NOMO-1 (cell line): ENCODE results near the gene KPNA4.

Source experiments
- DNase-seq, 2 experiments: peaks; one replicate each; lab custom pipeline; 2025; ENCODE audit not compliant: unreplicated experiment in 2 of 2; lab: John Stamatoyannopoulos, UW

The KPNA4 gene

DNA sequence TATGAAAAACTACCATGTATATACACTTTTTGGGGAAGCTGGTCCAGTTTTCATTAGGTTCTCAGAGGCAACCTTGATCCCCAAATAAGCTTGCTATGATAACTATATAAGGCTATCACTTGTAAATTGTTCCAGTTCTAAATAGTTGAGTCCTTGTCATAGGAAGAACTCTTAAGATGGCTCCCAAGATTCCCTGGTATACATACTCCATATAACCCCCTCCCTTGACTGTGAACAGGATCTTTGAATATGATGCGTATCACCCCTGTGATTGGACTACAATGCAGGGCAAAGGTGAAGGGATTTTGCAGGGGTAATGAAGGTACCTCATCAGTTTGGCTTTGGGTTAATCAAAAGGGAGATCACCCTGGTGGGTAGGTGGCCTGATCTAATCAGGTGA, 67.2 kb downstream of the KPNA4 start:
- DNase-seq: no peak

DNA sequence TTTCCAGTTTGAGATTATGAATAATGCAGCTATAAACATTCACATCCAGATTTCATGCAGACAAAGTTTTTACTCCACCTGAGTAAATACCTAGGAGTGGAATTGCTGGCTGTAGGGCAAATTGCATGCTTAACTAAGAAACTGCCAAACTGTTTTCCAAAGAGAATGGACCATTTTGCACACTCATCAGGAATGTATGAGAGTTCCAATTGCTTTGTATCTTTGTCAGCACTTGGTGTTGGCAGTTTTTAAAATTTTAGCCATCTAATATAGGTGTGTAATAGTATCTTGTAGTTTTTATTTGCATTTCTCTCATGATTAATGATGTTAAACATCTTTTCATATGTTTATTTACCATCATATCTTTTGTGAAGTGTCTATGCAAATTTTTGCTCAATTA, 75.2 kb downstream of the KPNA4 start:
- DNase-seq: no peak

- DNase-seq: peak; percentile 61 to 71
Observed at GRCh38 chr3:160486459-160486869, 78.9 kb downstream of the KPNA4 start.

DNA sequence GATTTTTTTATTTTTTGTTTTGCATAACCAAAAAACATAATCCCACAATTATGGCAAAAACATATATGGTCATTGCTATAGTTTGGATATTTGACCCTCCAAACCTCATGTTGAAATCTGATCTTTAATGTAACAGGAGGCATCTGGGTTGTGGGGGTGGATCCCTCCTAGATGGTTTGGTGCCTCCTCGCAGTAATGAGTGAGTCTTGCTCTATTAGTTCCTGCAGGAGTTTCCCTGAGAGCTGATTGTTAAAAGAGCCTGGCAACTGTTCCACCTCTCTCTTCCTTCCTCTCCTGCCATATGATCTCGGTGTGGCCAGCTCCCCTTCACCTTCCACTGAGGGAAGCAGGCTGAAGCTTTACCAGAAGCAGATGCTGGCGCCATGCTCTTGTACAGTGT, 82.6 kb downstream of the KPNA4 start:
- DNase-seq: no peak

DNA sequence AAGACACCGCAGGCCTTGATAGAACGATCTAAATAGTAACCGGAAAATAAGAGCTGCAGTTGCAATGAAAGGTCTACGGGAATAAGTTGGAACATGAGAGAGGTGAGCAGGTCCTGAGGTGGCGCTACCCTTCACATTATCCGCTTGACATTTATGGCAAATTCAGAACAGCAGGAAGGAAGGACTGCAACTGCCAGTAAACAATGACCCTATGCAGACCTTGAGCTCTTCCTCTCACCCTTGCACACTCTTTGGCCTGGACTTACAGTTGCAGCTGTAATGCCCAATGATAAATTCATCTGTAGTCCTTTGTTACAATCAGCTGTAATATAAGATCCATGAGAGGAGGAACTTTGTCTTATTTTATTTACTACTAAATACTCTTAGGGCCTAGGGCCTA, 83.5 kb downstream of the KPNA4 start:
- no peak for DNase-seq

GRCh38 chr3:160480931-160481330, 84.4 kb downstream of the KPNA4 start:
- DNase-seq: no peak

DNA sequence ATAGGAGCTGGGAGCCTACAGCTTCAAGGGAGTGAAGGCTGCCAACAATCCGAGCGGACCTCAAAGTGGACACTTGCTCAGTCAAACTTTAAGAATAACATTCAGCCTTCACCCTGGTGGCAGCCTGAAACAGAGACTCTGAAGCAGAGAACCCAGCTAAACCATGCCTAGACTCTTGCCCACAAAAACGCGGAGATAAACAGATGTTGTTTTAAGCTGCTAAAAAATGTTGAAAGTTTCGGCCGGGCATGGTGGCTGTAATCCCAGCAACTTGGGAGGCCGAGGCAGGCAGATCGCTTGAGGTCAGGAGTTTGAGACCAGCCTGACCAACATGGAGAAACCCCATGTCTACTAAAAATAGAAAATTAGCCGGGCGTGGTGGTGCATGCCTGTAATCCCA, 86.0 kb downstream of the KPNA4 start:
- no peak for DNase-seq

DNA sequence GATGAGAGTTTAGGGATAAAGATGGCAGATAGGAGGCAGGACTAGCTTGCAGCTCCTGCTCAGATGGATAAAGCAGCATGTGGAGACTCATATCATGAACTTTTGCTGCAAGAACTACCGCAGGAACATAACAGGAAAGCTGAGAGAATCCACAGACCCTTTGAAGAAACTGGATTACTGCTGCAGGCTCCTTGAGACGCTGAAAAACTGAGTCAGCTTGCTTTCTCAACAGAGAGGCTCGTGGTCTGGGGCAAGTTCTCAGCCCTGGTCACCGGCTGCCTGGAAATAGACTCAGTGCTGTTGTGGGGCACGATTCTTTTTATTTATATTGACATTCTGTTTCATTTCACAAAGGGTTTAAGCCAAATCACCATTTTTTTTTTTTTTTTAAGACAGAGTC, 87.0 kb downstream of the KPNA4 start:
- DNase-seq: no peak

GRCh38 chr3:160477750-160478149, 87.6 kb downstream of the KPNA4 start:
- DNase-seq: no peak

GRCh38 chr3:160475884-160476283, 89.5 kb downstream of the KPNA4 start:
- DNase-seq: no peak

DNA sequence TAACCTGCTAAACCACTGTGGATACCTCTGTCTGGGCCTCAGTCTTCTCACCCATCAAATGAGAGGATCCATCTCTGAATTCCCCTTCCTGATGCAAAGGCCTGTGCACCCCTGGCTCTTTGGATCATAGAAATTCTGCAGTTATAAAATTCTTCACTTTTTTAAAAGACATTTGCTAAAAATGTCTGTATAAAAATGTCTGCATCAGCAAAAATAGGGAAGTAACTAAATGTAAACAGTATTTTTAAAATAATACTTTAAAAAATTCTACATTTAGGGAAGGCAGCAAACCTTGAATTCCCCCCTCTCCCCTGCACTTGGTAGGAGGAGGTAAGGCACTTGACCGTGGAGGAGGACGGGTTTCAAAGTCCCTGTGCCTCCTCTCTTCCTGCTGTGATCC, 90.2 kb downstream of the KPNA4 start:
- DNase-seq: no peak

DNA sequence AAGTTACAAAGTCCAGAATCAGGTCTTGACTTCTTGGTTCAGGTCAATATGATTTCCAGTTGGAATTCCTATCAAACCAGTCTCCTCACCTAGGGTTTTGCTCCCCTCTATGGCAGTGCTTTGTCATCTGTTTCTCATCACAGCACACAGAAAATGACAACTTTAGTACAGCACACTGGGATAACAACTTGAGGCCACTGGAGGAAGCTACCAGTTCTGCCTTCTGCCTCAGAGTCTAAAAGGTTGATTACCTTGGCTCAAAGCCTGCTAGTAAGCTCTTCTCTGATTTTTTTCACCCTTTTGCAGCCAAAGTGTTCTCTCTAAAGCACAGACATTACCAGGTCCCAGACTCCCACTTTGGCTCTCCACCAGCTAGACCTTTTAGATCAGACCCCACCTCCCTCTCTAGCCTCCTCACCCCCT, 90.9 kb downstream of the KPNA4 start:
- DNase-seq: no peak

DNA sequence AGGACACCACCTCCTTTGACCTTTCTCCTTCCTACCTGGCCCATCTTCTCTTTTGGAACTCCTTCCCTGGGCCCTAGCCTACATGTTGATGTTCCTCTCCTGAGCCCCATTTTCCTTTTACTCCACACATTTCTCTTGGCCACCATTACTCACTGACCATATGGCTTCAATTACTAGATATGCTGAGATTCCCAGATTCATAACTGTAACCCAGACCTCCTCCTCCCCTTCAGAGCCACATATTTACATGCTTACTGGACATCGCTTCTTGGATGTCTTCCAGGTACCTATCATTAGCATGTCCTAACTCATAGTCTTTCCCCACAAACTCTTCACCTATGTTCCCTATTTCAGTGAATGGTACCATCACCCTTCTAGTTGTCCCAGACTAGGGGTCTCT, 91.4 kb downstream of the KPNA4 start:
- no peak for DNase-seq

DNA sequence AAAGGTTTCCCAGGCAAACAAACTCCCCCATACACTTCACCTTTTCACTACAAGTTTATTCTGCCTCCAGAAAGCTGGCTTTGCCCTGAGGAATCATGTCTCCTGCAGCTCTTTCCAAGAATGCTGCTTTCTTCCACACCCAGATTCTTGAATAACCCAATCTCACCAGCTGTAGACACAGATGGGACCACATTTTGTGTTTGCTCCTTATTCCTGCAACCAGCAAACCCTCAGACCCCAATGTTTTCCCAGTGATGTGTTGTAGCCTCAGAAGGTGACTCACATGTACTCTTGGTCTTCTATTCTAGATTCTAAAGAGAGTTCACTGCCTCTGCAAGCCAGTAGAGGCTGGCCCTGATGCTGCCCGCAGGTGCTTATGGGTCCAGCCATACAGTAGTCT, 92.2 kb downstream of the KPNA4 start:
- no peak for DNase-seq

DNA sequence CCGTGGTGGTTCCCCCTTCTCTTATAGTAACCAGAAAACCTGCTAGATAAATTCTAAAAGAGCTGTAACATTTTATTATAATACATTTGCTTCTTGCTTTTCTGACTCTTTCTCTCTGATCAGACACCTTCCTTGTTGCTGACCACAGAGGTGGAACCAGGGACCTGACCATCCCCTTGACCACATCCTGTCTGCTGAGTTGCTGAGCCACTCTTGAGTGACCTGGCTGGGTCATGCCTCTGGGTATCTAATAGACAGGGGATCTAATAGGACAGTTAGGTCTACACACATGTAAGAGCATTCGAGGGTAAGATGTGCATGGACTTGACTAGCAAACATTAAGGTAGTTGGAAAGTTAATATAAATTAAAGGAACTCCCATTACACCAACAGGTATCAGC, 93.0 kb downstream of the KPNA4 start:
- DNase-seq: no peak

- no peak for DNase-seq
Observed at GRCh38 chr3:160471892-160472291, 93.5 kb downstream of the KPNA4 start.

GRCh38 chr3:160470181-160470580, 95.2 kb downstream of the KPNA4 start:
- DNase-seq: no peak

DNA sequence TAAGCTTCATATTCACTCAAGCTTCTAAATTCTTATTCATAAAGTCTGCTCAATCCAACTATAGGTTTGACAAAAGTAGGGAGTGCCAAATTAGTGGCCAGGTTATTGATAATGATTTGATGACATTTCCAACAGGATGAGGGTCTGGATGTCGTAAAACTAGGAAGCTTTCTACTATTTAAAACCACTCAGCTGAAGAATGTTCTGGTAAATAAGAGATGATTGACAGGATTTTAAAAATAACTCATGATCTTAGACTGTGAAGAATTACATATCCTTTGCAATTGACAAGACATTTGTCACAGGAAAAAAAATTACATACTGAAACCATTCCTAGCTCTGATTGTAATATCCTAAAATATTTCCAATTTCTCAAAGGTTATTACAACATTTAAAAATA, 100.4 kb downstream of the KPNA4 start:
- DNase-seq: no peak

- no peak for DNase-seq
Observed at GRCh38 chr3:160464321-160464720, 101.0 kb downstream of the KPNA4 start.

DNA sequence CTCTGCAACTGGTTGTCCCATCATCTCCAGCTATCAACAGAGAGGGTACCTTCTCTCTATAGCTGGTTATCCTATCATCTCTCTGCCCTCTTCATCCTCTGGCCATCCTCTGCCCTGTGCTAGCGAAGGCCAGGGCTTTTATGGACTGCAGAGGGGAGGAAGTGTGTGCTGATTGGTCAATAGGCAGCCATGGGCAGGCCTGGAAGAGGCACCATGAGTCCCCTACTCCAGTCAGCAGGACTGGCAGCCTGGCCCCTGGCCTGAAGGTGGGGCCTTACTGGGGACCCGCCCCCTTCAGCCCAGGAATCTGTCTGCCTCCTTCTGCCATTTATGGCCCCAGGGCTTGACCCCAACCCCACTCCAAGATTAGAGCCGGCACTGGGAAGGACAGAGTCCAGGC, 105.3 kb downstream of the KPNA4 start:
- no peak for DNase-seq

DNA sequence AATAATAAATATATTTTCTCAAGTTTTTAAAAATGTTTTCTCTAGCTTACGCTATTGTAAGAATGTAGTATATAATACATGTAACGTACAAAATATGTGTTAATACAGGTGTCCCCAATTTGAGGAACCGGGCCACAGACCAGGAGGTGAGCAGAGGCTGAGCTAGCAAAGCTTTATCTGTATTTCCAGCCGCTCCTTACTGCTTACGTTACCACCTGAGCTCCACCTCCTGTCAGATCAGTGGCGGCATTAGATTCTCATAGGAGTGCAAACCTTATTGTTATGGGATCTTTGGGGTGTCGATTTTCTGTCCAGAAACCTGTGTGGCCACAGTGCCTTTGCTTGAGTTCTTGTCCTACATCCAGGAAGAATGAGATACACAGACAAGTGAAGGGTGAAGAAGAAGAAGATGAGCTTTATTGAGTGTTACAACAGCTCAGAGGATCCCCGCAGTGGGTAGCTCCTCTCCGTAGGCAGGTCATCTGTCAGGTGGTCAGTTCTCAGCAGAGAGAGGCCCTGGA, 105.9 kb downstream of the KPNA4 start:
- no peak for DNase-seq

GRCh38 chr3:160458151-160458550, 107.2 kb downstream of the KPNA4 start:
- no peak for DNase-seq

DNA sequence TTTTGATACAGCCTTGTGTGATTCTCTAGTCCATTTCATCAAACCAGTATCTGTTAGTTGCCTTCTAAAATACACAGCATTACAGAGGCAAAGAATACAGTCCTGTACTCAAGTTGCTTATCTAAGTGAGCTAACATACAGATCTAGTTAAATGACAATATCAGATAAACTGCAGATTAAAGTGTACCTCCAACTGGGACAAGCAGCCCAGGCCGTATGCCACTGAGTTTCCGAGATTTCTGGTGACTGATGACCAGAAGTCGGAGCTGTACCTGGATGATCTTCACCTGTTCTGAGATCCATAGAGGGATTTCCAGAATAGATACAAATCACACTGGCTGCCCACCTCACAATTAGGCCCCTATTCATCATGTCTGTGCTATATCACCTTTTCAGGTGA, 109.5 kb downstream of the KPNA4 start:
- DNase-seq: no peak

DNA sequence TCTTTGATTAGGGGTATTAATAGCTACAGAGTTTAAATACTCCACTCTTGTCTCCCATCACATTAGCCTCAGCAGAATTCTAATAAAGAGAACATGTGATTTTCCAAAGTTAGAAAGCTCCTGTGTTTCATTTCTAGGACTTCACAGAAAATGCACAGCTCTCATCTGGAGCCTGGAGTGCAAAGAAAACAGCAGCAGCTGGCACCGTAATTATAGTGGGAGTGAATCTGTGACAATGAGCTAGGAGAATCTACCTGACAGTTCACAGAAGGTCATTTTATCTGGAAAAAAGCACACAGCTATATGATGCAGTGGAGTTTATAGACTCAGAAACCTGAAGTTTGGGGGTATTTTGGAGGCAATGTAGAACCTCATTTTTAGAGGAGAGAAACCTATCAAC, 110.4 kb downstream of the KPNA4 start:
- DNase-seq: no peak
